ENCODE results near the gene ATP5MC2. TPM values are rescaled to one million over a fixed set of nuclear protein-coding genes. Genes with fewer than 3 reads are reported as not detected.

Gene ATP5MC2
- polyA plus RNA-seq, 1 of the 3 experiments (the other 2 are of a cell fraction): 319 TPM

DNA sequence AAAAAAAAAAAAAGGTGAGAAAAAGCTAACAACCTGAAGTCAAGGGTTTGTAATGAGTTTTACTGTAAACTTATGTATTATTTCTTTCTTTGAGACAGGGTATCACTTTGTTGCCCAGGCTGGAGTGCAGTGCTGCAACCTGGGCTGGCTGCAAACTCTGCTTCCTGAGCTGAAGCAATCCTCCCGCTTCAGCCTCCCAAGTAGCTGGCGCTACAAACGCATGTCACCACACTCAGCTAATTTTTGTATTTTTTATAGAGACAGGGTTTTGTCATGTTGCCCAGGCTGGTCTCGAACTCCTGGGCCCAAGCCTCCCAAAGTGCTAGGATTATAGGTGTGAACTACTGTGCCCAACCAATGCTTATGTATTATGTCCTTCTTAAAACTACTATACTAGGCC is 58.9 kb downstream of the ATP5MC2 start:
- CTCF ChIA-PET: interaction anchor here (1.0 to 1.1 kb wide), 2 partner anchors 9 to 73 kb away, joined by 3 to 5 read pairs; no protein-coding TSS in a partner anchor
- H3K9me2 ChIP-seq: no peaks in the 10 kb centered on the region

More for the DNA sequence above, 58.9 kb downstream of the ATP5MC2 start:
- WGBS (ENCODE audit: low lambda C conversion rate): 96% methylated on average over 4 of the region's 4 CpGs
- peaks cover 0 to 9% of the 10 kb centered on the region in 2 experiments; a peak in 1 of 4 replicates for H3K4me1 ChIP-seq (ENCODE audit: control insufficient read depth in 1 of 2, insufficient read depth in 2 of 2, low read depth in 1 of 2, low read length in 1 of 2)
- POLR2A ChIA-PET: no interaction called here
- H3K9me3 ChIP-seq: no peaks in the 10 kb centered on the region
- H3K27me3 ChIP-seq (ENCODE audit: insufficient read depth): no peaks in the 10 kb centered on the region
- no peak for DNase-seq
- TF ChIP-seq FOXJ3 (CRISPR knock-in tag; IDR thresholded peaks at IDR 0.05): no peak
- TF ChIP-seq FOXM1 (IDR thresholded peaks at IDR 0.05; ENCODE audit: low read depth): no peak
- TF ChIP-seq SMC3 (IDR thresholded peaks at IDR 0.05; ENCODE audit: low read depth, low read length): no peak
- no peak for TF ChIP-seq TAF1 (IDR thresholded peaks at IDR 0.05; ENCODE audit: borderline replicate concordance, low read depth, low read length)
- TF ChIP-seq, protein P1, sequence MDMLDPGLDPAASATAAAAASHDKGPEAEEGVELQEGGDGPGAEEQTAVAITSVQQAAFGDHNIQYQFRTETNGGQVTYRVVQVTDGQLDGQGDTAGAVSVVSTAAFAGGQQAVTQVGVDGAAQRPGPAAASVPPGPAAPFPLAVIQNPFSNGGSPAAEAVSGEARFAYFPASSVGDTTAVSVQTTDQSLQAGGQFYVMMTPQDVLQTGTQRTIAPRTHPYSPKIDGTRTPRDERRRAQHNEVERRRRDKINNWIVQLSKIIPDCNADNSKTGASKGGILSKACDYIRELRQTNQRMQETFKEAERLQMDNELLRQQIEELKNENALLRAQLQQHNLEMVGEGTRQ (IDR thresholded peaks at IDR 0.05; ENCODE audit: borderline replicate concordance, low read depth, low read length): no peak
- TF ChIP-seq SIN3A (IDR thresholded peaks at IDR 0.05; ENCODE audit: borderline replicate concordance, low read depth, low read length): no peak
- TF ChIP-seq MEF2A (IDR thresholded peaks at IDR 0.05; ENCODE audit: borderline replicate concordance, low read depth): no peak
- no peak for TF ChIP-seq TEAD4 (IDR thresholded peaks at IDR 0.05; ENCODE audit: borderline replicate concordance, insufficient read depth)
- no peak for TF ChIP-seq NRF1 (IDR thresholded peaks at IDR 0.05; ENCODE audit: low read depth, low read length)
- H2AFZ ChIP-seq (ENCODE audit: low read depth): no peak overlapping the region
- peaks cover 93% of the 10 kb centered on the region for H3K79me2 ChIP-seq (ENCODE audit: insufficient read depth)
- H3K27ac ChIP-seq (ENCODE audit: low read depth in 2 of 2, low read length in 1 of 2): no peak overlapping the region
- peaks cover 4% of the 10 kb centered on the region for H3F3A ChIP-seq (replicated peaks; ENCODE audit: insufficient read depth)
- H3K4me3 ChIP-seq (ENCODE audit: low read depth in 2 of 2, low read length in 1 of 2): no peak overlapping the region
- H3K36me3 ChIP-seq (replicated peaks in 1 of 2; ENCODE audit: control insufficient read depth in 1 of 2, insufficient read depth in 2 of 2, low read length in 1 of 2): no peaks in the 10 kb centered on the region
- peaks cover 3% of the 10 kb centered on the region for H4K20me1 ChIP-seq (ENCODE audit: insufficient read depth)
- H3K9ac ChIP-seq: no peak overlapping the region
- H3K4me2 ChIP-seq: no peak overlapping the region

Other genes starting within 250 kb of the ATP5MC2 start
- gene PRR13, start 234.3 kb downstream of the ATP5MC2 start, polyA plus RNA-seq (2012; rRNA removed): 58.5 and 59.3 TPM in 2 replicates
- 336 and 368 TPM in 2 replicates for gene PCBP2, start 224.0 kb downstream of the ATP5MC2 start, polyA plus RNA-seq (2012; rRNA removed)
- gene MAP3K12, start 176.6 kb downstream of the ATP5MC2 start, polyA plus RNA-seq (2012; rRNA removed): 57.6 and 80.9 TPM in 2 replicates
- gene TARBP2, start 174.8 kb downstream of the ATP5MC2 start, polyA plus RNA-seq (2012; rRNA removed): 57.8 and 69.8 TPM in 2 replicates
- 0.13 TPM in 1 of 2 replicates, not detected in the other for gene NPFF, start 168.6 kb downstream of the ATP5MC2 start, polyA plus RNA-seq (2012; rRNA removed)
- 12.8 and 17.3 TPM in 2 replicates for gene ATF7, start 49.7 kb downstream of the ATP5MC2 start, polyA plus RNA-seq (2012; rRNA removed)
- 72.1 and 130 TPM in 2 replicates for gene CALCOCO1, start 51.4 kb upstream of the ATP5MC2 start, polyA plus RNA-seq (2012; rRNA removed)
- gene CISTR, start 75.9 kb upstream of the ATP5MC2 start, polyA plus RNA-seq (2012; rRNA removed): not detected in 2 replicates

All from SK-N-SH (cell line).